IMR-90 (cell line): Measurements from ENCODE around the gene EMX2.

ENCODE experiments used
- BHLHE40 ChIP-seq: fragments of 150-350 bp; IDR thresholded peaks from 2 replicates; pipeline ENCODE4 v1.6.1; 2016; ENCODE audit warnings: mild to moderate bottlenecking, low read depth, low read length
- CEBPB ChIP-seq: IDR thresholded peaks from 2 replicates; pipeline ENCODE4 v1.6.1; 2012; ENCODE audit warnings: low read depth, low read length, improper control_type of control experiment
- CTCF ChIP-seq: conservative IDR thresholded peaks from 2 replicates; pipeline ENCODE4 v1.5.1; 2012; ENCODE audit warnings: mild to moderate bottlenecking, low read depth, low read length, improper control_type of control experiment
- MAZ ChIP-seq: IDR thresholded peaks from 2 replicates; pipeline ENCODE4 v1.6.1; 2012; ENCODE audit warnings: low read depth, mild to moderate bottlenecking, low read length, improper control_type of control experiment, moderate library complexity, borderline replicate concordance
- MXI1 ChIP-seq: IDR thresholded peaks from 2 replicates; pipeline ENCODE4 v1.6.1; 2012; ENCODE audit warnings: low read depth, mild to moderate bottlenecking, low read length, moderate library complexity, borderline replicate concordance
- NFE2L2 ChIP-seq: fragments of 150-350 bp; IDR thresholded peaks from 2 replicates; pipeline ENCODE4 v1.6.1; 2016; ENCODE audit warnings: low read depth, mild to moderate bottlenecking, low read length
- POLR2A ChIP-seq: IDR thresholded peaks from 2 replicates; pipeline ENCODE4 v1.6.1; 2012; ENCODE audit warnings: mild to moderate bottlenecking, low read depth, low read length
- RAD21 ChIP-seq: IDR thresholded peaks from 2 replicates; pipeline ENCODE4 v1.6.1; 2012; ENCODE audit warnings: low read length, improper control_type of control experiment
- RCOR1 ChIP-seq: IDR thresholded peaks from 2 replicates; pipeline ENCODE4 v1.6.1; 2012; ENCODE audit warnings: mild to moderate bottlenecking, low read length, improper control_type of control experiment; ENCODE audit not compliant: insufficient replicate concordance
- SMC3 ChIP-seq: fragments of 150-350 bp; IDR thresholded peaks from 2 replicates; pipeline ENCODE4 v1.6.1; 2016; ENCODE audit warnings: low read depth, mild to moderate bottlenecking, antibody characterized with exemption, low read length, moderate library complexity

GRCh38 chr10:117503244-117504205 lies 39.0 kb upstream of the EMX2 start:
- TF ChIP-seq CTCF (no peak), MXI1 (no peak), NFE2L2 (no peak), CEBPB (no peak), POLR2A (no peak), MAZ (no peak), BHLHE40 (no peak), SMC3 (no peak), RAD21 (no peak), RCOR1 (no peak)
